Suprapubic skin (tissue), 4 donors: ENCODE results near the gene NT5C1A. TPM values are rescaled to one million over a fixed set of nuclear protein-coding genes. Genes with fewer than 3 reads are reported as not detected.

Experiments used
- DNase-seq, 2 donors: peaks; one replicate each; pipeline ENCODE4 v3.0.0-alpha.2; 2019; ENCODE audit warnings: low spot score in 2 of 2
- H3K27ac ChIP-seq: fragments of 200-600 bp; sonication (generic); one replicate; pipeline ENCODE4 v1.5.1; 2019
- H3K27me3 ChIP-seq: fragments of 200-600 bp; sonication (generic); one replicate; pipeline ENCODE4 v1.5.1; 2019
- H3K36me3 ChIP-seq: fragments of 200-600 bp; sonication (generic); one replicate; pipeline ENCODE4 v1.5.1; 2019
- H3K4me1 ChIP-seq: fragments of 200-600 bp; sonication (generic); one replicate; pipeline ENCODE4 v1.5.1; 2019
- H3K4me3 ChIP-seq: fragments of 200-600 bp; sonication (generic); one replicate; pipeline ENCODE4 v1.5.1; 2019; ENCODE audit warnings: mild to moderate bottlenecking
- H3K9me3 ChIP-seq: fragments of 200-600 bp; sonication (generic); one replicate; pipeline ENCODE4 v1.5.1; 2019
- EP300 ChIP-seq: sonication (generic); formaldehyde crosslinking; IDR thresholded peaks from one replicate; pipeline ENCODE4 v1.6.1; 2017; ENCODE audit warnings: antibody characterized with exemption
- POLR2A ChIP-seq, 2 donors: fragments of 450-650 bp; IDR thresholded peaks; one replicate each; pipeline ENCODE4 v1.6.1; 2017; ENCODE audit warnings: antibody characterized with exemption in 2 of 2, mild to moderate bottlenecking in 2 of 2, moderate library complexity in 2 of 2
- POLR2AphosphoS5 ChIP-seq, 3 donors: sonication (generic); formaldehyde crosslinking; IDR thresholded peaks; one replicate each; pipeline ENCODE4 v1.6.1; 2017; ENCODE audit warnings: antibody characterized with exemption in 3 of 3
- WGBS: methylation state at CpG from one replicate; pipeline ENCODE4 v1.1.5; 2018; 5-methylcytosine and 5-hydroxymethylcytosine counted together
- total RNA-seq, 4 donors: library from RNA; depleted of rRNA; stranded (reverse); fragments of >200 nt; gene quantifications; one replicate each; pipeline ENCODE4 v1.1.0, GENCODE V29; 2016
- TF ChIP-seq, protein P1 (sequence below), 2 donors: fragments of 200-600 bp in 1 of 2; fragments of 450-650 bp in 1 of 2; sonication (generic) in 1 of 2; IDR thresholded peaks; one replicate each; pipeline ENCODE4 v1.5.1; 2016 to 2019; ENCODE audit warnings: antibody characterized with exemption in 2 of 2, mild to moderate bottlenecking in 1 of 2, moderate library complexity in 1 of 2

The NT5C1A gene
- total RNA-seq, 4 donors from 2014 or later: not detected

DNA sequence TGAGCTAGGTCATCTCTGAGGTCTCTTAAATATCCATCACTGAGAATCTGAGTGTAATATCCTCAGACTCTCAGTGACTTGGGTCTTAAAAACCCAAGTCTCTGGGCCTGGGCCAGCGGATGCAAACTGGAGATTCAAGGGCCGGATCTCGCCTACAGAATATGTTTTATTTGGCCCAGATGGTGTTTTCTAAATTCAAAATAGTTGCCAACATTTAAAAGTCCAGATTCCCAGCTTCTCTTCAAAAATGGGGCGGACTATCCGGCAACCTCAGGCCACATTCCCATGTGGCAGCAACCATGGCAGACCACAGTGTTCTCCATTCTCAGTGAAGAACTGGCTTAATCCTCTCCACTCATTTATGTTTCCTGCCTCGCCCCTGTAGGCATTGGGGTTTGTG lies 19.8 kb downstream of the NT5C1A start:
- H3K27ac ChIP-seq: no peak overlapping the region
- H3K4me1 ChIP-seq: peaks cover 12% of the 10 kb centered on the region
- no peak overlapping the region for H3K4me3 ChIP-seq
- no peaks in the 10 kb centered on the region for H3K27me3 ChIP-seq
- no peak for DNase-seq
- TF ChIP-seq, protein P1, sequence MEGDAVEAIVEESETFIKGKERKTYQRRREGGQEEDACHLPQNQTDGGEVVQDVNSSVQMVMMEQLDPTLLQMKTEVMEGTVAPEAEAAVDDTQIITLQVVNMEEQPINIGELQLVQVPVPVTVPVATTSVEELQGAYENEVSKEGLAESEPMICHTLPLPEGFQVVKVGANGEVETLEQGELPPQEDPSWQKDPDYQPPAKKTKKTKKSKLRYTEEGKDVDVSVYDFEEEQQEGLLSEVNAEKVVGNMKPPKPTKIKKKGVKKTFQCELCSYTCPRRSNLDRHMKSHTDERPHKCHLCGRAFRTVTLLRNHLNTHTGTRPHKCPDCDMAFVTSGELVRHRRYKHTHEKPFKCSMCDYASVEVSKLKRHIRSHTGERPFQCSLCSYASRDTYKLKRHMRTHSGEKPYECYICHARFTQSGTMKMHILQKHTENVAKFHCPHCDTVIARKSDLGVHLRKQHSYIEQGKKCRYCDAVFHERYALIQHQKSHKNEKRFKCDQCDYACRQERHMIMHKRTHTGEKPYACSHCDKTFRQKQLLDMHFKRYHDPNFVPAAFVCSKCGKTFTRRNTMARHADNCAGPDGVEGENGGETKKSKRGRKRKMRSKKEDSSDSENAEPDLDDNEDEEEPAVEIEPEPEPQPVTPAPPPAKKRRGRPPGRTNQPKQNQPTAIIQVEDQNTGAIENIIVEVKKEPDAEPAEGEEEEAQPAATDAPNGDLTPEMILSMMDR (IDR thresholded peaks at IDR 0.05): no peak
- TF ChIP-seq POLR2A (IDR thresholded peaks at IDR 0.05): no peak
- H3K9me3 ChIP-seq: no peaks in the 10 kb centered on the region
- H3K36me3 ChIP-seq: no peaks in the 10 kb centered on the region
- 81% methylated on average over 6 of the region's 6 CpGs for WGBS

DNA sequence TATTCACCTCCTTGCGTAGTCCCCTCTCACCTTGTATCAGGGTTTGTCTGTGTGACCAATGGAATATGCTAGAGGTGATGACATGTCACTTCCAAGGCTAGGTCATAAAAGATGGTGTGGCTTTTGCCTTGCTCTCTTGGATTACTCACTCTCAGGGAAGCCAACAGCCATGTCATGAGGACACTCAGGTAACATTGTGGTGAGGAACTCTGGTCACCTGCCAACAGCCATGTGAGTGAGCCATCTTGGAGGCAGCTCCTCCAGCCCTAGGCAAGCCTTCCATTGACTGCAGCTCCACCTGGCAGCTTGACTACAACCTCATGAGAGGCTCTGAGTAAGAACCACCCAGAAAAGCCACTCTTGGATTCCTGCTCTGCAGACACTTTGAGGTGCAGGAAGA lies 21.5 kb downstream of the NT5C1A start:
- TF ChIP-seq POLR2A (IDR thresholded peaks at IDR 0.05) (no peak), EP300 (no peak), POLR2AphosphoS5 (IDR thresholded peaks at IDR 0.05) (no peak)
- TF ChIP-seq, protein P1 (IDR thresholded peaks at IDR 0.05): no peak
- Histone ChIP-seq H3K27me3 (no peaks in the 10 kb centered on the region), H3K36me3 (no peaks in the 10 kb centered on the region), H3K4me3 (no peak overlapping the region), H3K4me1 (peaks cover 24% of the 10 kb centered on the region), H3K9me3 (no peaks in the 10 kb centered on the region), H3K27ac (no peak overlapping the region)
- 100% methylated on average over 1 of the region's 1 CpG for WGBS
- no peak for DNase-seq

DNA sequence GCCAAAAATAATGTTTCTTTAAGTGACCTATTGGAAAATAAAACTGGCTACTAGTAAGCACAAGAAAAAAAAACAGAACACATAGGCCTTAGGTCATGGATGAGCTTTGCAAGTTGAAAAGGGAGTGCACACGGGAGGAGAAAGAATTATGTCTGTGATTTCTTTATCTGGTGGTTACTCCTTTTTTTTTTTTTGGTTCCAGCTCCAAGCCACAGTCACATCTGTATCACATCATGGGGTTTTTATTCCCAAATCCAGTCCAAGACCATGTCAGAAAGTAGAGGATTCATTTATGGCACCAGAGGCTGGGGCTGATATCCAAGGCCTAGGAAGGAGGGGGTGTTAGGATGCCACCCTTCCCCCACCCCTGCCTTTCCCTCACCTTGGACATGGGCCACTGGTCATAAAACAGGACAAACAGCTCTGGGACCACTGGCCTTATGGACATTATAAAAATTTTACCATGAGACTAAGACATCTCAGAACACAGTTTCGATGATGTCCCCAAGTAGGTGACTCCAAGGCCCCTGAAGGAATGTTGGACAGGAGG lies 22.2 kb downstream of the NT5C1A start:
- no peaks in the 10 kb centered on the region for H3K36me3 ChIP-seq
- no peak overlapping the region for H3K27ac ChIP-seq
- H3K9me3 ChIP-seq: no peaks in the 10 kb centered on the region
- H3K4me1 ChIP-seq: peaks cover 24% of the 10 kb centered on the region
- no peak for TF ChIP-seq POLR2A (IDR thresholded peaks at IDR 0.05)
- no peak for TF ChIP-seq EP300
- TF ChIP-seq, protein P1 (IDR thresholded peaks at IDR 0.05): no peak
- no peak for TF ChIP-seq POLR2AphosphoS5 (IDR thresholded peaks at IDR 0.05)
- WGBS: 77% methylated on average over 2 of the region's 2 CpGs
- no peaks in the 10 kb centered on the region for H3K27me3 ChIP-seq
- DNase-seq: no peak
- H3K4me3 ChIP-seq: no peak overlapping the region

DNA sequence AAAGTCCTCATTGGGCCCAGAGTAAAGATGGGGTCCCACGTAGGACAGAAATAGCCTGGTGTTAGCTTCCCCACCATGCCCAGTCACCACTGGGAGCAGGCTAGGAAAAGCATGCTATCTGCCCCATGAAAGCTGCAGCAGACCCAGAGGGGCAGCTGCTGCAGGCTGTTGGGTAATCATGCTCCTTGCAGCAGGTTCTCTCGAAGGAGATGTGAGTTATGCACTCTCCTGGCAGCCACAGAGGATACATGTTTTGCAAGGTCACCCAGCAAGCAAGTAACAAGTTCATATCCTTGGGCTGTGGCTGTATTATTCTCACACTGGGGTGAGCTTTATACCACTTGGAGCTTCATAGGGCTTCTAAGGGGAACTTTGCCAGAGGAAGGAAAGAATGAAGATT lies 23.4 kb downstream of the NT5C1A start:
- no peaks in the 10 kb centered on the region for H3K36me3 ChIP-seq
- WGBS: 58% methylated on average over 2 of the region's 2 CpGs
- no peak overlapping the region for H3K27ac ChIP-seq
- H3K9me3 ChIP-seq: no peaks in the 10 kb centered on the region
- H3K4me3 ChIP-seq: no peak overlapping the region
- no peak for TF ChIP-seq EP300
- TF ChIP-seq POLR2A (IDR thresholded peaks at IDR 0.05): no peak
- TF ChIP-seq, protein P1 (IDR thresholded peaks at IDR 0.05): no peak
- no peak for TF ChIP-seq POLR2AphosphoS5 (IDR thresholded peaks at IDR 0.05)
- peaks cover 21% of the 10 kb centered on the region for H3K4me1 ChIP-seq
- DNase-seq: no peak
- no peaks in the 10 kb centered on the region for H3K27me3 ChIP-seq

DNA sequence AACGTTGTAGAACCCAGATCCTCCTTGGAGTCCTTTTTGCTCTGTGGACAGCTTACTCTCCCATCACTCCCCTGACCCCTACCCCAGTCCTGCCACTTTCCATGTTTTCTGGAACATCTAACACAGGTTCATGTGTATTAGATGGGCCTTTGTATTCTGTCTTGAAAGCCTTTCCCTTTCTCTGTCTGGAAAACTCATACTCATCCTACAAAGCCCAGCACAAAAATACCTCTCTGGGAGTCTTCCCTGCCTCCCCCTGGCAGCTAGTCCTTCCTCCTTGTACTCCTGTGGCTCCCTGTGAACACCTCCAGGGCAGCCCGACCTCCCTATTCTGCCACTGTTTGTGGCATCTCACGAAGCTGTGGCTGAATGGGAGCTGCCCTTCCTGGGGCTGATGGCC lies 24.7 kb downstream of the NT5C1A start:
- Histone ChIP-seq H3K4me1 (peaks cover 16% of the 10 kb centered on the region), H3K27ac (peak overlapping the region; percentile 55), H3K4me3 (no peak overlapping the region), H3K36me3 (no peaks in the 10 kb centered on the region), H3K9me3 (no peaks in the 10 kb centered on the region), H3K27me3 (no peaks in the 10 kb centered on the region)
- TF ChIP-seq EP300 (no peak), POLR2AphosphoS5 (IDR thresholded peaks at IDR 0.05) (no peak), POLR2A (IDR thresholded peaks at IDR 0.05) (no peak)
- TF ChIP-seq, protein P1 (IDR thresholded peaks at IDR 0.05): no peak
- no peak for DNase-seq
- WGBS: 83% methylated on average over 3 of the region's 3 CpGs
